Left colon (tissue), 2 donors: ENCODE measurements around the gene SDHA. TPM values are rescaled to one million over a fixed set of nuclear protein-coding genes. Genes with fewer than 3 reads are reported as not detected.
A peak's percentile ranks its signal among the peaks of the same experiment; 100 is the strongest.
"Not testable (repeated sequence)": the region's sequence is repeated elsewhere in the genome, so short reads cannot be mapped to it uniquely, and the experiment has no call there.

ENCODE experiments used
- ATAC-seq: fragments of 200-7000 bp; cut with Tn5 transposase; one replicate; pipeline ENCODE4 v1.9.1; 2020; ENCODE audit warnings: mild to moderate bottlenecking, moderate library complexity
- DNase-seq, 2 donors: peaks; one replicate each; pipeline ENCODE4 v3.0.0-alpha.2; 2020
- intact Hi-C, 2 donors: fragments of 100-400 bp; cut with DNase I in 1 of 2; cut with micrococcal nuclease in 1 of 2; formaldehyde crosslinking; loops; one replicate each; pipeline versions ENCODE4 v1.11.2 to v1.14.0; 2022; cut with DNase I, micrococcal nuclease
- long read RNA-seq: library from polyadenylated mRNA; unstranded; transcript quantifications from one replicate; pipeline ENCODE4 v2.0.0, GENCODE V29; 2021
- total RNA-seq, 2 donors: library from RNA; stranded (reverse); fragmentation: NEBNext Ultra II Directional; extraction: Animal tissue kit (Norgen Biotek cat#: 25700); gene quantifications; one replicate each; pipeline ENCODE4 v1.2.1, GENCODE V29; 2021
- donor health status: DM: no; HTN: no; CAD: no.
- donor health status: DM: yes; HTN: yes; CAD: no.

SDHA gene
- 100 to 1,000 TPM; 331 to 370 TPM for total RNA-seq
- long read RNA-seq, transcript SDHA-216 (10 exons, 2,209 nt): minor isoform, 15 of 1,423 reads
- long read RNA-seq, transcript SDHA-201 (15 exons, 2,390 nt): major isoform, 1,216 of 1,423 reads
- long read RNA-seq, transcript SDHA-204 (13 exons, 2,067 nt): minor isoform, 14 of 1,423 reads
- long read RNA-seq, partial matches to known transcripts: 125 of 1,423 reads
- long read RNA-seq, other reads (novel, unspliced or antisense): 50 of 1,423 reads

GRCh38 chr5:217494-218456 lies at the start of gene SDHA, which contains the start of gene CCDC127:
TSS of gene SDHA (plus strand) at chr5:218320. CDS start at chr5:218356, 36 bp downstream.
TSS of gene CCDC127 (minus strand) at chr5:218153. CDS start at chr5:216849, 1,304 bp downstream.
- DNase-seq (peak; percentile 95 to 98), ATAC-seq (peak; percentile 87)
- intact Hi-C loops: not testable (repeated sequence)

- DNase-seq (peak in 1 of 2 donors; percentile 20), ATAC-seq (no peak)
- intact Hi-C loops: no loop called here
These were observed 48.9 kb upstream of the SDHA start for GRCh38 chr5:169071-169727.

GRCh38 chr5:169728-170094 lies 48.4 kb upstream of the SDHA start:
- DNase-seq (no peak), ATAC-seq (no peak)
- intact Hi-C loops: no loop called here

GRCh38 chr5:170971-171800 lies 46.9 kb upstream of the SDHA start:
- intact Hi-C loops: no loop called here
- no peak for ATAC-seq
- peak in 1 of 2 donors; percentile 14 for DNase-seq

GRCh38 chr5:171801-172331 lies 46.3 kb upstream of the SDHA start:
- intact Hi-C loops: no loop called here

GRCh38 chr5:172421-172820 lies 45.7 kb upstream of the SDHA start:
- intact Hi-C loops: no loop called here
- DNase-seq (peak in 1 of 2 donors; percentile 13), ATAC-seq (no peak)

More at GRCh38 chr5:171801-172331, 46.3 kb upstream of the SDHA start:
- peak in 1 of 2 donors; percentile 5 for DNase-seq
- no peak for ATAC-seq

GRCh38 chr5:172841-173251 lies 45.3 kb upstream of the SDHA start:
- ATAC-seq: no peak
- intact Hi-C loops: no loop called here
- peak in 1 of 2 donors; percentile 6 for DNase-seq

GRCh38 chr5:173392-174290 lies 44.5 kb upstream of the SDHA start:
- ATAC-seq: no peak
- DNase-seq: no peak
- intact Hi-C loops: no loop called here

GRCh38 chr5:174291-174600 lies 43.9 kb upstream of the SDHA start:
- ATAC-seq (no peak), DNase-seq (no peak)
- intact Hi-C loops: no loop called here

GRCh38 chr5:174876-175465 lies 43.1 kb upstream of the SDHA start:
- no peak for ATAC-seq
- intact Hi-C loops: no loop called here
- no peak for DNase-seq

GRCh38 chr5:176296-176823 lies 41.8 kb upstream of the SDHA start:
- ATAC-seq: no peak
- DNase-seq: no peak
- intact Hi-C loops: no loop called here

- DNase-seq (no peak), ATAC-seq (no peak)
- intact Hi-C loops: no loop called here
These were observed 40.0 kb upstream of the SDHA start for GRCh38 chr5:178110-178509.

- intact Hi-C loops: no loop called here
- ATAC-seq: no peak
- DNase-seq: no peak
These were observed 38.7 kb upstream of the SDHA start for GRCh38 chr5:179401-179800.

GRCh38 chr5:180286-180918 lies 37.7 kb upstream of the SDHA start:
- DNase-seq (no peak), ATAC-seq (no peak)
- intact Hi-C loops: no loop called here

GRCh38 chr5:181160-181559 lies 37.0 kb upstream of the SDHA start:
- DNase-seq (no peak), ATAC-seq (no peak)
- intact Hi-C loops: no loop called here

GRCh38 chr5:181566-181965 lies 36.6 kb upstream of the SDHA start:
- ATAC-seq (no peak), DNase-seq (no peak)
- intact Hi-C loops: no loop called here

GRCh38 chr5:182126-182525 lies 36.0 kb upstream of the SDHA start:
- DNase-seq (no peak), ATAC-seq (no peak)

More at GRCh38 chr5:182126-182525, 36.0 kb upstream of the SDHA start:
- intact Hi-C loops: no loop called here
